HG03139 (cell line): ENCODE data around the gene KLHL17.
A peak's percentile ranks its signal among the peaks of the same experiment; 100 is the strongest.
"Not testable (repeated sequence)": the region's sequence is repeated elsewhere in the genome, so short reads cannot be mapped to it uniquely, and the experiment has no call there.

Source experiments
- ATAC-seq: cut with Tn5 transposase; IDR thresholded peaks from one replicate; pipeline ENCODE4 v1.9.1; 2021; ENCODE audit not compliant: unreplicated experiment

The KLHL17 gene

GRCh38 chr1:998995-999724 is 38.8 kb downstream of the KLHL17 start:
- no peak for ATAC-seq

- no peak for ATAC-seq
Observed at GRCh38 chr1:999725-1000356, 39.5 kb downstream of the KLHL17 start, which contains the start of gene HES4. Gene HES4 (minus strand): TSS chr1:1000097. CDS start chr1:999973, 124 bp downstream.

- ATAC-seq = no peak
Observed at GRCh38 chr1:1000357-1001056, 40.1 kb downstream of the KLHL17 start.

GRCh38 chr1:1001057-1001783 is 40.8 kb downstream of the KLHL17 start:
- ATAC-seq = no peak

GRCh38 chr1:1003618-1004419 is 43.4 kb downstream of the KLHL17 start:
- no peak for ATAC-seq

- no peak for ATAC-seq
Observed at GRCh38 chr1:1004420-1004779, 44.0 kb downstream of the KLHL17 start.

GRCh38 chr1:1004780-1005697 is 44.7 kb downstream of the KLHL17 start:
- no peak for ATAC-seq

- no peak for ATAC-seq
Observed at GRCh38 chr1:1005774-1006304, 45.5 kb downstream of the KLHL17 start.

- no peak for ATAC-seq
Observed at GRCh38 chr1:1006305-1007159, 46.1 kb downstream of the KLHL17 start.

GRCh38 chr1:1010131-1010530 is 49.7 kb downstream of the KLHL17 start:
- ATAC-seq = not testable (repeated sequence)

GRCh38 chr1:1011396-1011949 is 51.1 kb downstream of the KLHL17 start:
- no peak for ATAC-seq

GRCh38 chr1:1012736-1013104 is 52.3 kb downstream of the KLHL17 start:
- ATAC-seq = not testable (repeated sequence)

GRCh38 chr1:1013105-1013921 is 52.9 kb downstream of the KLHL17 start, which contains the start of gene ISG15:
Gene ISG15 (plus strand): TSS chr1:1013497. CDS start chr1:1013574, 77 bp downstream.
- peak; percentile 72 for ATAC-seq

GRCh38 chr1:1013922-1014648 is 53.7 kb downstream of the KLHL17 start:
- no peak for ATAC-seq

GRCh38 chr1:1014799-1015681 is 54.7 kb downstream of the KLHL17 start:
- no peak for ATAC-seq
